OCI-LY3 (cell line): ENCODE data around the gene BNC1.

Experiments used
- EZH2phosphoT487 ChIP-seq: fragments of 200-600 bp; shearing (Covaris generic); IDR thresholded peaks from 2 replicates; pipeline ENCODE4 v1.6.1; 2018; ENCODE audit warnings: antibody characterized with exemption, mixed run types, low read depth
- TF ChIP-seq, protein P1 (sequence below): fragments of 200-600, 300-600 bp; sonication (generic); IDR thresholded peaks from 2 replicates; pipeline ENCODE4 v1.5.1; 2014; ENCODE audit warnings: antibody characterized with exemption, low read length, low read depth

DNA sequence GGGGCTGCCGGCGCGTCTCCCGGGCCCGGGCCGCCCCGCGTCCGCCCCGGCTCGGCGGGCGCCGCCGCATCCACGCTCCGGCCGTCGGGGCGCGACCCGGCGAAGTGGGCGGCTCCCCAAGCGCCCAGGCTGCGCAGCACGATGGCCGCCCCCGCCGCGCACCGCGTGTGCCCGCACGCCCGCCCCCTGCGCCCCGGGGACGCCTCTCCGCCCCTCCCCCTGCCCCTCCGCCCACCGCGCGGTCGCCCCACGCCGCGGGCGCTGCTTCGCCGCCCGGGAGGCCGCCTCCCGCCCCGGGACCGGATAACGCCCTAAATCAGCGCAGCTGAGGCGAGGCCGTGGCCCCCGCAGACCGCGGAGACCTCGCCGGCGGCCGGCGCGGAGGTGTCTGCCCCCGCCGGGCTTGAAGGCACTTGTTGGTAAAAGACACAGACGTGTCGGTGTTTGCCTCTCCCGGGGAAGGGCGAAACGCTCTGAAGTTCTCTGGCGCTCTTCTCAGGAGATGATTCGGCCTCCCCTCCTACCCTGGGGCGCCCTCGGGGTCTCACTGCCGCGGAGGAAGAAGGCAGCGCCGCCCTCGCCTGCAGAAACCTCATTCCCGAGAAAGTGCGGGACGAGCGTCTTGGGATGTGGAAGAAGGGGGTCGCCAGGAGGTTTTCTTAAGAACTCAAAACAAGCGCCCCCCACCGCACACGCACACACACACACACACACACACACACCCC is at the start of gene BNC1:
- TF ChIP-seq, protein P1, sequence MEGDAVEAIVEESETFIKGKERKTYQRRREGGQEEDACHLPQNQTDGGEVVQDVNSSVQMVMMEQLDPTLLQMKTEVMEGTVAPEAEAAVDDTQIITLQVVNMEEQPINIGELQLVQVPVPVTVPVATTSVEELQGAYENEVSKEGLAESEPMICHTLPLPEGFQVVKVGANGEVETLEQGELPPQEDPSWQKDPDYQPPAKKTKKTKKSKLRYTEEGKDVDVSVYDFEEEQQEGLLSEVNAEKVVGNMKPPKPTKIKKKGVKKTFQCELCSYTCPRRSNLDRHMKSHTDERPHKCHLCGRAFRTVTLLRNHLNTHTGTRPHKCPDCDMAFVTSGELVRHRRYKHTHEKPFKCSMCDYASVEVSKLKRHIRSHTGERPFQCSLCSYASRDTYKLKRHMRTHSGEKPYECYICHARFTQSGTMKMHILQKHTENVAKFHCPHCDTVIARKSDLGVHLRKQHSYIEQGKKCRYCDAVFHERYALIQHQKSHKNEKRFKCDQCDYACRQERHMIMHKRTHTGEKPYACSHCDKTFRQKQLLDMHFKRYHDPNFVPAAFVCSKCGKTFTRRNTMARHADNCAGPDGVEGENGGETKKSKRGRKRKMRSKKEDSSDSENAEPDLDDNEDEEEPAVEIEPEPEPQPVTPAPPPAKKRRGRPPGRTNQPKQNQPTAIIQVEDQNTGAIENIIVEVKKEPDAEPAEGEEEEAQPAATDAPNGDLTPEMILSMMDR: no peak
- no peak for TF ChIP-seq EZH2phosphoT487
